Spinal cord (tissue), 10 donors: ENCODE results near the gene MCF2. TPM values are rescaled to one million over a fixed set of nuclear protein-coding genes. Genes with fewer than 3 reads are reported as not detected.

Experiments used
- DNase-seq, 6 donors: peaks; one replicate each; pipeline versions ENCODE4 v3.0.0 to v3.0.0-alpha.2; 2013 to 2015; ENCODE audit warnings: low spot score in 6 of 6, low read depth in 4 of 6
- H3K27ac ChIP-seq: one replicate; pipeline ENCODE4 v1.5.1; 2013; ENCODE audit warnings: low read depth, low read length, control low read depth
- H3K27me3 ChIP-seq: one replicate; pipeline ENCODE4 v1.6.1; 2013; ENCODE audit warnings: low read length; ENCODE audit not compliant: control insufficient read depth, insufficient read depth
- H3K36me3 ChIP-seq: one replicate; pipeline ENCODE4 v1.6.1; 2013; ENCODE audit warnings: low read length; ENCODE audit not compliant: control insufficient read depth, insufficient read depth
- H3K4me1 ChIP-seq: one replicate; pipeline ENCODE4 v1.6.1; 2013; ENCODE audit warnings: low read length; ENCODE audit not compliant: control insufficient read depth, insufficient read depth
- H3K4me3 ChIP-seq: one replicate; pipeline ENCODE4 v1.5.1; 2013; ENCODE audit warnings: low read depth, low read length, control low read depth
- H3K9me3 ChIP-seq: one replicate; pipeline ENCODE4 v1.6.1; 2013; ENCODE audit warnings: low read length; ENCODE audit not compliant: control insufficient read depth, insufficient read depth
- WGBS: methylation state at CpG from one replicate; pipeline ENCODE4 v1.1.5; 2013; ENCODE audit warnings: missing lambda C conversion rate; ENCODE audit not compliant: insufficient coverage; 5-methylcytosine and 5-hydroxymethylcytosine counted together
- polyA plus RNA-seq, 2 donors: library from polyadenylated mRNA; unstranded; fragments of 120-200 nt; gene quantifications; one replicate each; pipeline ENCODE4 v1.2.1, GENCODE V29; 2013; ENCODE audit not compliant: insufficient read length in 2 of 2
- total RNA-seq, 2 donors: library from RNA; depleted of rRNA in 1 of 2; stranded (reverse); fragments of 120-200 nt in 1 of 2; fragments of >200 nt in 1 of 2; gene quantifications; one replicate each; pipeline versions ENCODE4 v1.2.3 to v1.2.4, GENCODE V29; 2013 to 2014
- donor health status: healthy.

MCF2 gene
- total and polyA plus RNA-seq, 4 donors = 5.3 to 26.2 (median 13.3) TPM

GRCh38 chrX:139642241-139642927 is 65.6 kb downstream of the MCF2 start:
- Histone ChIP-seq H3K4me1 (no peaks in the 10 kb centered on the region), H3K36me3 (no peaks in the 10 kb centered on the region), H3K4me3 (peak overlapping the region; percentile 36), H3K9me3 (no peaks in the 10 kb centered on the region), H3K27ac (no peak overlapping the region), H3K27me3 (peaks cover 3% of the 10 kb centered on the region)
- peak; percentile 8 to 79 (median 32) for DNase-seq
- 16% methylated on average over 2 of the region's 10 CpGs for WGBS

- Histone ChIP-seq H3K4me1 (no peaks in the 10 kb centered on the region), H3K36me3 (no peaks in the 10 kb centered on the region), H3K27me3 (peaks cover 3% of the 10 kb centered on the region), H3K4me3 (no peak overlapping the region), H3K9me3 (no peaks in the 10 kb centered on the region), H3K27ac (no peak overlapping the region)
- whole genome bisulfite sequencing = 56% methylated on average over 2 of the region's 2 CpGs
- DNase-seq = no peak
Measured at GRCh38 chrX:139640259-139640658, 67.7 kb downstream of the MCF2 start.

GRCh38 chrX:139639253-139639652 is 68.7 kb downstream of the MCF2 start:
- Histone ChIP-seq H3K27ac (no peak overlapping the region), H3K4me3 (no peak overlapping the region)

GRCh38 chrX:139600105-139600504 is 107.9 kb downstream of the MCF2 start:
- H3K27ac ChIP-seq = no peak overlapping the region
- H3K27me3 ChIP-seq = no peaks in the 10 kb centered on the region
- H3K4me1 ChIP-seq = no peaks in the 10 kb centered on the region
- H3K9me3 ChIP-seq = no peaks in the 10 kb centered on the region
- no peaks in the 10 kb centered on the region for H3K36me3 ChIP-seq
- DNase-seq = no peak
- H3K4me3 ChIP-seq = no peak overlapping the region
- no CpG with 5 or more reads among the region's 1 CpG for WGBS

More at GRCh38 chrX:139639253-139639652, 68.7 kb downstream of the MCF2 start:
- Histone ChIP-seq H3K27me3 (no peaks in the 10 kb centered on the region), H3K36me3 (no peaks in the 10 kb centered on the region), H3K4me1 (no peaks in the 10 kb centered on the region), H3K9me3 (no peaks in the 10 kb centered on the region)
- DNase-seq = peak in 3 of 6 donors; percentile 2 to 42 (median 13)
- 55% methylated on average over 7 of the region's 8 CpGs for WGBS

GRCh38 chrX:139596068-139596467 is 111.9 kb downstream of the MCF2 start:
- Histone ChIP-seq H3K4me3 (no peak overlapping the region), H3K36me3 (no peaks in the 10 kb centered on the region), H3K4me1 (no peaks in the 10 kb centered on the region), H3K9me3 (no peaks in the 10 kb centered on the region), H3K27ac (no peak overlapping the region), H3K27me3 (no peaks in the 10 kb centered on the region)
- no peak for DNase-seq
- no CpG with 5 or more reads among the region's 4 CpGs for WGBS

- no peak overlapping the region for H3K4me3 ChIP-seq
- no peaks in the 10 kb centered on the region for H3K4me1 ChIP-seq
- H3K27ac ChIP-seq = no peak overlapping the region
- H3K27me3 ChIP-seq = no peaks in the 10 kb centered on the region
- no peaks in the 10 kb centered on the region for H3K36me3 ChIP-seq
- H3K9me3 ChIP-seq = no peaks in the 10 kb centered on the region
- 90% methylated on average over 2 of the region's 5 CpGs for WGBS
- DNase-seq = no peak
Measured at GRCh38 chrX:139585613-139586012, 122.4 kb downstream of the MCF2 start.

- H3K4me1 ChIP-seq = no peaks in the 10 kb centered on the region
- H3K27me3 ChIP-seq = no peaks in the 10 kb centered on the region
- H3K36me3 ChIP-seq = no peaks in the 10 kb centered on the region
- no peak overlapping the region for H3K4me3 ChIP-seq
- H3K9me3 ChIP-seq = no peaks in the 10 kb centered on the region
- H3K27ac ChIP-seq = no peak overlapping the region
- no CpG with 5 or more reads among the region's 4 CpGs for WGBS
- DNase-seq = peak in 1 of 6 donors; percentile 4
Measured at GRCh38 chrX:139581068-139581467, 126.9 kb downstream of the MCF2 start.

- Histone ChIP-seq H3K4me1 (no peaks in the 10 kb centered on the region), H3K4me3 (no peak overlapping the region), H3K27ac (no peak overlapping the region), H3K9me3 (no peaks in the 10 kb centered on the region), H3K27me3 (peaks cover 6% of the 10 kb centered on the region), H3K36me3 (no peaks in the 10 kb centered on the region)
- no peak for DNase-seq
- WGBS = no CpG with 5 or more reads among the region's 1 CpG
Measured at GRCh38 chrX:139566981-139567380, 141.0 kb downstream of the MCF2 start.

GRCh38 chrX:139563251-139563650 is 144.7 kb downstream of the MCF2 start:
- H3K4me1 ChIP-seq = no peaks in the 10 kb centered on the region
- no peak for DNase-seq
- no peak overlapping the region for H3K27ac ChIP-seq
- H3K9me3 ChIP-seq = no peaks in the 10 kb centered on the region
- H3K27me3 ChIP-seq = peaks cover 2% of the 10 kb centered on the region
- H3K36me3 ChIP-seq = no peaks in the 10 kb centered on the region
- H3K4me3 ChIP-seq = no peak overlapping the region
- no CpG with 5 or more reads among the region's 5 CpGs for WGBS

- H3K27me3 ChIP-seq = peaks cover 5% of the 10 kb centered on the region
- H3K27ac ChIP-seq = no peak overlapping the region
- no peak for DNase-seq
- H3K36me3 ChIP-seq = no peaks in the 10 kb centered on the region
- H3K4me3 ChIP-seq = no peak overlapping the region
- H3K9me3 ChIP-seq = no peaks in the 10 kb centered on the region
- H3K4me1 ChIP-seq = no peaks in the 10 kb centered on the region
Measured at GRCh38 chrX:139560221-139560620, 147.7 kb downstream of the MCF2 start.
